ENCODE results near the gene ADAM15. TPM values are rescaled to one million over a fixed set of nuclear protein-coding genes. Genes with fewer than 3 reads are reported as not detected.

Gene ADAM15
- total RNA-seq, 1 donor from 2014 or later = 72.0 TPM

GRCh38 chr1:155026588-155026987, 24.5 kb upstream of the ADAM15 start:
- intact Hi-C loops (cut with micrococcal nuclease) = no loop called here
- no peaks in the 10 kb centered on the region for H3K27me3 Mint-ChIP-seq (ENCODE audit: low read depth)

DNA sequence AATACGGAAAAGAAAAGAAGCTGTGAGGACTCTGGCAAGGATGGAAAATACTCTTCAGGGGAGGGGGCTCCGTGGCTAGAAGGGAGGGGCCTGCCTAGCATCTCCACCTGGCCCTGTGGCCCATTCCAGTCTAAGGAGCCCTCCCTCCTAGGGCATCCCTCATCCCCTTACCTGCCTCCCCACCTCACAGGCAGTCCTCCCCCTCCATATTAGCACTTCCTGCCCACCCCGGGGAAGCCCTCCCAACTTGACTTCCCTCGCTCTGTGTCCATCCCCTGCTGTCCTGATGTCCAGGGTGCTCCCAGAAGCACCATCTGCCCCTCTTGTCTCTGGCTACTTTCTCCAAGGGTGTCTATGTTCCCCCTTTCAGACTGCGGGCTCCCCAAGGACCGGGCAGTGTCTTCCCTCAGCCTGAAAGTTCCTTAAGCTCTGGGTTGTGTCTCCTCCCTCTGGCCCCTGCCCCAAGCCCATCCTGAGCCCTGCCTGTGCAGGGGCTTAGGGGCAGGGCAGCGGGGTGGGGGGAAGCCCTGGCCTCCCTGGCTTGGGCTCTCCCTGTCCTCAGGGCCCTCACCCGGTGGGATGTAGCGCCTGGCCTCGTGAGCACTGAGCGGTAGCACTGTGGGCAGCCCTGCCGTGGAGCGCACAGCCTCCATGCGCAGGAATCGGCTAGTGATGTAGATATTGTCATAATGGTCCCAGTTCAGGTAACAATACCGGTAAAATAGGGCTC, 21.4 kb upstream of the ADAM15 start:
- no peak for DNase-seq (ENCODE audit: low spot score)
- Mint-ChIP-seq H3K36me3 (ENCODE audit: low read depth) (no peaks in the 10 kb centered on the region), H3K4me1 (ENCODE audit: low read depth) (no peaks in the 10 kb centered on the region), H3K27ac (no peak overlapping the region), H3K4me3 (ENCODE audit: low read depth) (no peak overlapping the region), H3K27me3 (ENCODE audit: low read depth) (no peaks in the 10 kb centered on the region), H3K9me3 (no peaks in the 10 kb centered on the region)
- intact Hi-C loops (cut with micrococcal nuclease) = no loop called here

More at GRCh38 chr1:155026588-155026987, 24.5 kb upstream of the ADAM15 start:
- no peaks in the 10 kb centered on the region for H3K9me3 Mint-ChIP-seq
- no peaks in the 10 kb centered on the region for H3K36me3 Mint-ChIP-seq (ENCODE audit: low read depth)
- H3K27ac Mint-ChIP-seq = no peak overlapping the region
- no peaks in the 10 kb centered on the region for H3K4me1 Mint-ChIP-seq (ENCODE audit: low read depth)
- DNase-seq (ENCODE audit: low spot score) = no peak
- no peak overlapping the region for H3K4me3 Mint-ChIP-seq (ENCODE audit: low read depth)

DNA sequence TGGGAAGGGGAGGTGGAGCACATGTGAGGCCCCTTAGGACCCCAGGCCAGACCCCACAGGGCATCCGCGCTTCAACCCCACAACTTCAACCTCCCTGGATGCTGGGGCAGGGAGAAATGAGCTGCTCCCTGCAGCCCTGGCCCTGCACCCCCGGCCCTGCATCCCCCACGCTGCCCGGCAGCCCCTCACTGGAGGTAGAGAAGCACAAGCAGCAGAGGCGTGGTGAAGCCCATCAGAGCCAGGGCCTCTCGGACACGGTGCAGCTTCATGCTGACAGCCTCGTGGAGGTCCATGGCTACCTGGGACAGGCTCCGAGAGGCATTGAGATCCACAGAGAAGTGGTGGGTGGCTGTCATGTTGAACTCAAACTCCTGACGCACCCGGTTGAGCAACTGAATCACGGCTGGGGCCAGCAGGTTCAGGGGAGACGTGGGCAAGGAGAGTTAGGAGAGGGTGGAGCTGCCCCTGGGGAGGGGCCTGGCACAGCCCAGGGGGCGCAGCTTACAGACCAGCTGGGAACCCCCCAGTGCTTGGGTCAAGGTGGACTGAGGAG, 20.8 kb upstream of the ADAM15 start:
- Mint-ChIP-seq H3K36me3 (ENCODE audit: low read depth) (no peaks in the 10 kb centered on the region), H3K4me3 (ENCODE audit: low read depth) (no peak overlapping the region), H3K27me3 (ENCODE audit: low read depth) (peaks cover under 1% of the 10 kb centered on the region), H3K27ac (no peak overlapping the region), H3K9me3 (no peaks in the 10 kb centered on the region), H3K4me1 (ENCODE audit: low read depth) (no peaks in the 10 kb centered on the region)
- no peak for DNase-seq (ENCODE audit: low spot score)
- intact Hi-C loops (cut with micrococcal nuclease) = no loop called here

DNA sequence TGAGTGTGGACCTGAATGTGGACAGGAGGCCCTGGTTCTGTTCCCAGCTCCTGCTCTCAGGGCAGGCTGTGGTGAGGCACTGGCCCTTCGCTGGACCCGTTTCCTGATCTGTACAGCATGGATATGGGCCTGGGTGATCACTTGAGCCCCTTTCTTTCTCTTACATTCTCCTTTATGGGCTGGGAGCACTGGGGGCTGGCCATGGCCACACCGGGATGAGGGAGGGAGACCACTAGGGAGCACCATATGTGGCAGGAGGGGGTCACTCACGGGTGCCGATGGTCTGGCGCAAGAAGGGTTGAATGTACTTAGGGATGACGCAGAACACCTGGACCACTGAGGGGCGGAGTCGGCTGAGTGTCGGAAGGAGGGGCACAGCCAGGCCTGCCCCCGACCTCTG, 20.2 kb upstream of the ADAM15 start:
- no peak overlapping the region for H3K4me3 Mint-ChIP-seq (ENCODE audit: low read depth)
- no peaks in the 10 kb centered on the region for H3K9me3 Mint-ChIP-seq
- intact Hi-C loops (cut with micrococcal nuclease) = no loop called here
- H3K27ac Mint-ChIP-seq = no peak overlapping the region
- DNase-seq (ENCODE audit: low spot score) = no peak
- H3K27me3 Mint-ChIP-seq (ENCODE audit: low read depth) = peaks cover 1% of the 10 kb centered on the region
- H3K36me3 Mint-ChIP-seq (ENCODE audit: low read depth) = no peaks in the 10 kb centered on the region
- H3K4me1 Mint-ChIP-seq (ENCODE audit: low read depth) = no peaks in the 10 kb centered on the region

- intact Hi-C loops (cut with micrococcal nuclease) = no loop called here
- no peak overlapping the region for H3K27ac Mint-ChIP-seq
- H3K27me3 Mint-ChIP-seq (ENCODE audit: low read depth) = peaks cover 4% of the 10 kb centered on the region
Observed at GRCh38 chr1:155032886-155033285, 18.2 kb upstream of the ADAM15 start.

GRCh38 chr1:155033524-155033923, 17.6 kb upstream of the ADAM15 start, which contains the start of the genes DCST1 and DCST2:
TSS of gene DCST1 (plus strand) at chr1:155033824. CDS start at chr1:155034037, 213 bp downstream.
TSS of gene DCST2 (minus strand) at chr1:155033781. CDS start at chr1:155033701, 80 bp downstream.
- Mint-ChIP-seq H3K36me3 (ENCODE audit: low read depth) (no peaks in the 10 kb centered on the region), H3K9me3 (no peaks in the 10 kb centered on the region), H3K27ac (no peak within 1 kb of the TSS), H3K4me1 (ENCODE audit: low read depth) (no peaks in the 10 kb centered on the region), H3K4me3 (ENCODE audit: low read depth) (no peak within 1 kb of the TSS), H3K27me3 (ENCODE audit: low read depth) (peaks cover 7% of the 10 kb centered on the region)
- no peak for DNase-seq (ENCODE audit: low spot score)
- intact Hi-C loops (cut with micrococcal nuclease) = no loop called here

More at GRCh38 chr1:155032886-155033285, 18.2 kb upstream of the ADAM15 start:
- H3K9me3 Mint-ChIP-seq = no peaks in the 10 kb centered on the region
- H3K4me1 Mint-ChIP-seq (ENCODE audit: low read depth) = no peaks in the 10 kb centered on the region
- no peaks in the 10 kb centered on the region for H3K36me3 Mint-ChIP-seq (ENCODE audit: low read depth)
- H3K4me3 Mint-ChIP-seq (ENCODE audit: low read depth) = no peak overlapping the region
- no peak for DNase-seq (ENCODE audit: low spot score)

DNA sequence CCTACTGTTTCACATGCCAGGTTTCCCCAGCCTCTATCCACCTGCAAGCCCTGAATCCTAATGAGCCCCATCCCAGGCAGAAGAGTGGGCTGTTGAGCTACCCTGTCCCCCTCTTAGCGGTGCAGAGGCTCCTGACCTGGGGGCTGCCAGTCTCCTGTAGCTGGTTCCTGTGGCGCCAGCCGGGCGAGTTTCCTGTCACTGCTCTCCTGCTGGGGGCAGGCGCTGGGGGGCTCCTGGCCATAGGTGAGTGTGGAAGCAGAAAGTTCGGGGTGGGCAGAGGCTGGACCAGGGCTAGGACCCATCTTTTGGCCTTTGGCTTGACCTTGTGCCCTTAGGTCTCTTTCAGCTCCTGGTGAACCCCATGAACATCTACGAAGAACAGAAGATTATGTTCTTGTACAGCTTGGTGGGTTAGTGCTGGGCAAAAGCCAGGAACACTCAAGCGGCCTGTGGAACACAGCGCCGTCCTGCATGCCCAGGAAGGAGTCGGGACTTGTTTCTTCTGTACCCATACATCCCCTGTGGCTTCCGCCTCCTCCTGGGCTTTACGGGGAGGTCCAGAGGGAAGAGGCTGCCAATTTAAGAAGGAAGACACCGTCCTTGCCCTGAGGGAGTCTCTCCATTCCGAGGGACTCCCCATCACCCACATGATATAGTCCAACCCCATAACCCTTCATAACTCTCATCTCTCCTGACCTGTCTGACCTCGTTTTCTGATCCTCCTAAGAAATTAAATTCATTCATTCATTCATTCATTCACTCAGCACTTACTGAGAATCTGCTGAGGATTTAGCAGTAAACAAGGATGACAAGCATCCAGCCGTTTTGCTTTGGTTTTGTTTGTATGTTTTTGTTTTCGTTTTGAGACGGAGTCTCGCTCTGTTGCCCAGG, 16.6 kb upstream of the ADAM15 start:
- H3K27ac Mint-ChIP-seq = no peak overlapping the region
- intact Hi-C loops (cut with micrococcal nuclease) = no loop called here
- H3K9me3 Mint-ChIP-seq = no peaks in the 10 kb centered on the region
- no peaks in the 10 kb centered on the region for H3K36me3 Mint-ChIP-seq (ENCODE audit: low read depth)
- H3K4me1 Mint-ChIP-seq (ENCODE audit: low read depth) = peaks cover 3% of the 10 kb centered on the region
- DNase-seq (ENCODE audit: low spot score) = no peak
- H3K4me3 Mint-ChIP-seq (ENCODE audit: low read depth) = no peak overlapping the region
- peaks cover 8% of the 10 kb centered on the region for H3K27me3 Mint-ChIP-seq (ENCODE audit: low read depth)

- Mint-ChIP-seq H3K27me3 (ENCODE audit: low read depth) (peaks cover 8% of the 10 kb centered on the region), H3K4me3 (ENCODE audit: low read depth) (no peak overlapping the region), H3K4me1 (ENCODE audit: low read depth) (peaks cover 3% of the 10 kb centered on the region), H3K36me3 (ENCODE audit: low read depth) (no peaks in the 10 kb centered on the region), H3K27ac (no peak overlapping the region), H3K9me3 (no peaks in the 10 kb centered on the region)
- DNase-seq (ENCODE audit: low spot score) = no peak
- intact Hi-C loops (cut with micrococcal nuclease) = no loop called here
Observed at GRCh38 chr1:155035936-155036335, 15.2 kb upstream of the ADAM15 start.

- Mint-ChIP-seq H3K36me3 (ENCODE audit: low read depth) (no peaks in the 10 kb centered on the region), H3K27me3 (ENCODE audit: low read depth) (peaks cover 8% of the 10 kb centered on the region), H3K4me1 (ENCODE audit: low read depth) (peaks cover 3% of the 10 kb centered on the region), H3K27ac (no peak overlapping the region), H3K9me3 (no peaks in the 10 kb centered on the region), H3K4me3 (ENCODE audit: low read depth) (no peak overlapping the region)
- intact Hi-C loops (cut with micrococcal nuclease) = no loop called here
- no peak for DNase-seq (ENCODE audit: low spot score)
Observed at GRCh38 chr1:155037043-155037442, 14.1 kb upstream of the ADAM15 start.

- intact Hi-C loops (cut with micrococcal nuclease) = no loop called here
- Mint-ChIP-seq H3K4me1 (ENCODE audit: low read depth) (peaks cover 3% of the 10 kb centered on the region), H3K27ac (no peak overlapping the region), H3K27me3 (ENCODE audit: low read depth) (peaks cover 8% of the 10 kb centered on the region), H3K9me3 (no peaks in the 10 kb centered on the region), H3K4me3 (ENCODE audit: low read depth) (no peak overlapping the region), H3K36me3 (ENCODE audit: low read depth) (no peaks in the 10 kb centered on the region)
- no peak for DNase-seq (ENCODE audit: low spot score)
Observed at GRCh38 chr1:155037851-155038441, 13.2 kb upstream of the ADAM15 start.

GRCh38 chr1:155038602-155039307, 12.4 kb upstream of the ADAM15 start:
- Mint-ChIP-seq H3K4me1 (ENCODE audit: low read depth) (peaks cover 3% of the 10 kb centered on the region), H3K4me3 (ENCODE audit: low read depth) (no peak overlapping the region), H3K27me3 (ENCODE audit: low read depth) (peaks cover 8% of the 10 kb centered on the region), H3K36me3 (ENCODE audit: low read depth) (no peaks in the 10 kb centered on the region), H3K9me3 (no peaks in the 10 kb centered on the region), H3K27ac (no peak overlapping the region)
- no peak for DNase-seq (ENCODE audit: low spot score)
- intact Hi-C loops (cut with micrococcal nuclease) = no loop called here

GRCh38 chr1:155039308-155039669, 11.8 kb upstream of the ADAM15 start:
- intact Hi-C loops (cut with micrococcal nuclease) = no loop called here
- no peaks in the 10 kb centered on the region for H3K9me3 Mint-ChIP-seq
- peaks cover 3% of the 10 kb centered on the region for H3K4me1 Mint-ChIP-seq (ENCODE audit: low read depth)
- no peak for DNase-seq (ENCODE audit: low spot score)
- no peak overlapping the region for H3K4me3 Mint-ChIP-seq (ENCODE audit: low read depth)
- H3K27ac Mint-ChIP-seq = no peak overlapping the region
- H3K27me3 Mint-ChIP-seq (ENCODE audit: low read depth) = peaks cover 8% of the 10 kb centered on the region
- H3K36me3 Mint-ChIP-seq (ENCODE audit: low read depth) = no peaks in the 10 kb centered on the region

Measured in activated T-helper 2 cell treated with anti-CD3 and anti-CD28 coated beads, Interferon-gamma antibody, Interleukin-2, Interleukin-4, amounts not matched to agents 10 μg/mL and 5 μg/mL and 100 μg/mL, durations not matched to agents 14 hours and 24 hours and 36 hours (primary cell).